ENCODE data around the gene SCYGR7. TPM values are rescaled to one million over a fixed set of nuclear protein-coding genes. Genes with fewer than 3 reads are reported as not detected.
A peak's percentile ranks its signal among the peaks of the same experiment; 100 is the strongest.

SCYGR7 gene
- total and polyA plus RNA-seq, 2 of the 13 experiments (the other 11 are each of a cell fraction or from before 2014, with no cell fraction given) = not detected

DNA sequence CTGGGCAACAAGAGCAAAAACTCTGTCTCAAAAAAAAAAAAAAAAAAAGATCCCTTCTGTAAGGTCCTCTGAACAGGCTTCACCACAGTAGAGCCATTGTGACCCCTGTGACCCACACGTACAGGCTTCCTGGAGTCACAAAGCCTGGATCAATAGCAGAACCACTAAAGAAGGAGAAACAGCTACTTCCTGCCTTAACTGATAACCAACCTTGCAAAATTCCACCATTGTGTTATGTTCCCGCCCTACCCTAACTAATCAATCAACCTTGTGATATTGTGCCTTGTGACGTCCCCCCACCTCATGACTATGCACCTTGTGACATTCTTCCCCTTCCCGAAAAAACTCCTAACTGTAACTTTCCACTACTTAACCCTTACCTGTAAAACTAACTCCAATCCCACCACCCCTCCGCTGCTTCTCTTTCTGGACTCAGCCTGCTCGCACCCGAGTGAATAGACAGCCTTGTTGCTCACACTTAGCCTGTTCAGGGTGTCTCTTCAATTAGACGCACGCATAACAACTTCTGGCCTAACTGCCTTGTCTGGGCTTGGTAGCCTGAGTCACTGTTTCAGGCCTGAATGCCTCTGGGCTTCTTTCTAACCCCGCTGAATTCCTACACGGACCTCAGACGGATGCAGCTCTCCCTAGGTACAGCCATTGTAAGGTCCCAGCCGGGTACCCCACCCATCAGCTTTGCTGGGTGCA, 31.4 kb downstream of the SCYGR7 start (continued):
- TF ChIP-seq SP5 (CRISPR knock-in tag; IDR thresholded peaks at IDR 0.05; ENCODE audit: borderline replicate concordance, low read depth) (peak; percentile 88), SALL1 (CRISPR knock-in tag; IDR thresholded peaks at IDR 0.05) (peak; percentile 71), SMYD3 (CRISPR knock-in tag; IDR thresholded peaks at IDR 0.05) (no peak), ZNF784 (CRISPR knock-in tag; IDR thresholded peaks at IDR 0.05; ENCODE audit: borderline replicate concordance) (no peak), ZNF136 (CRISPR knock-in tag; IDR thresholded peaks at IDR 0.05; ENCODE audit: low read depth) (no peak), RXRA (CRISPR knock-in tag; IDR thresholded peaks at IDR 0.05) (peak; percentile 81; the same call in 1 of the 2 replicates), HNRNPK (IDR thresholded peaks at IDR 0.05; ENCODE audit: low read depth, low read length, poor library complexity, severe bottlenecking) (no peak), SATB2 (CRISPR knock-in tag; IDR thresholded peaks at IDR 0.05) (no peak), ZNF350 (CRISPR knock-in tag; IDR thresholded peaks at IDR 0.05; ENCODE audit: borderline replicate concordance, low read depth) (peak; percentile 52; the same call in 1 of the 2 replicates), CREB1 (IDR thresholded peaks at IDR 0.05) (peak; percentile 36; the same call in 1 of the 2 replicates), CREB1 (CRISPR knock-in tag; IDR thresholded peaks at IDR 0.05) (peak; percentile 91), HDAC2 (CRISPR knock-in tag; IDR thresholded peaks at IDR 0.05) (peak; percentile 75), GATA4 (IDR thresholded peaks at IDR 0.05; ENCODE audit: borderline replicate concordance, low read depth) (peak; percentile 78), ZSCAN22 (CRISPR knock-in tag; IDR thresholded peaks at IDR 0.05) (no peak), ZNF879 (CRISPR knock-in tag; IDR thresholded peaks at IDR 0.05) (no peak), KMT2B (CRISPR knock-in tag; IDR thresholded peaks at IDR 0.05) (no peak), KAT8 (CRISPR knock-in tag; IDR thresholded peaks at IDR 0.05) (peak; percentile 44; the same call in 1 of the 2 replicates), RXRB (CRISPR knock-in tag; IDR thresholded peaks at IDR 0.05; ENCODE audit: borderline replicate concordance) (peak; percentile 67), PAX8 (CRISPR knock-in tag; IDR thresholded peaks at IDR 0.05; ENCODE audit: borderline replicate concordance) (no peak), TRIM24 (CRISPR knock-in tag; IDR thresholded peaks at IDR 0.05) (peak; percentile 77; the same call in 1 of the 2 replicates), RBFOX2 (IDR thresholded peaks at IDR 0.05; ENCODE audit: low read depth, low read length) (no peak), BRD4 (CRISPR knock-in tag; IDR thresholded peaks at IDR 0.05) (no peak), GTF2F1 (IDR thresholded peaks at IDR 0.05; ENCODE audit: low read length) (no peak), TCF7 (IDR thresholded peaks at IDR 0.05; ENCODE audit: low read depth) (peak; percentile 78), ATF7 (IDR thresholded peaks at IDR 0.05) (no peak), ATF7 (CRISPR knock-in tag; IDR thresholded peaks at IDR 0.05) (no peak), ZMYM2 (CRISPR knock-in tag; IDR thresholded peaks at IDR 0.05) (no peak; the same call in 1 of the 2 replicates), ZBTB25 (CRISPR knock-in tag; IDR thresholded peaks at IDR 0.05) (no peak)
- TF ChIP-seq, protein P1, sequence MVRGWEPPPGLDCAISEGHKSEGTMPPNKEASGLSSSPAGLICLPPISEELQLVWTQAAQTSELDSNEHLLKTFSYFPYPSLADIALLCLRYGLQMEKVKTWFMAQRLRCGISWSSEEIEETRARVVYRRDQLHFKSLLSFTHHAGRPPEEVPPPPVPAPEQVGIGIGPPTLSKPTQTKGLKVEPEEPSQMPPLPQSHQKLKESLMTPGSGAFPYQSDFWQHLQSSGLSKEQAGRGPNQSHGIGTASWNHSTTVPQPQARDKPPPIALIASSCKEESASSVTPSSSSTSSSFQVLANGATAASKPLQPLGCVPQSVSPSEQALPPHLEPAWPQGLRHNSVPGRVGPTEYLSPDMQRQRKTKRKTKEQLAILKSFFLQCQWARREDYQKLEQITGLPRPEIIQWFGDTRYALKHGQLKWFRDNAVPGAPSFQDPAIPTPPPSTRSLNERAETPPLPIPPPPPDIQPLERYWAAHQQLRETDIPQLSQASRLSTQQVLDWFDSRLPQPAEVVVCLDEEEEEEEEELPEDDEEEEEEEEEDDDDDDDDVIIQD (CRISPR knock-in tag; IDR thresholded peaks at IDR 0.05; ENCODE audit: low read depth) = 0 out of 2 replicates have a peak, but pooled peaks have one; percentile 8
- TF ChIP-seq, protein P2, sequence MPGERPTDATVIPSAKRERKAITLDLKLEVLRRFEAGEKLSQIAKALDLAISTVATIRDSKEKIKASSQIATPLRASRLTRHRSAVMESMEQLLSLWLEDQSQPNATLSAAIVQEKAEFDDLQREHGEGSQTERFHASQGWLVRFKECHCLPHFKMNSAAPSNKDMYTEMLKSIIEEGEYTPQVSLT (CRISPR knock-in tag; IDR thresholded peaks at IDR 0.05; ENCODE audit: borderline replicate concordance, low read depth) = no peak
